ENCODE measurements around the gene OSBP2.
"Not testable (repeated sequence)": the region's sequence is repeated elsewhere in the genome, so short reads cannot be mapped to it uniquely, and the experiment has no call there.

The OSBP2 gene

DNA sequence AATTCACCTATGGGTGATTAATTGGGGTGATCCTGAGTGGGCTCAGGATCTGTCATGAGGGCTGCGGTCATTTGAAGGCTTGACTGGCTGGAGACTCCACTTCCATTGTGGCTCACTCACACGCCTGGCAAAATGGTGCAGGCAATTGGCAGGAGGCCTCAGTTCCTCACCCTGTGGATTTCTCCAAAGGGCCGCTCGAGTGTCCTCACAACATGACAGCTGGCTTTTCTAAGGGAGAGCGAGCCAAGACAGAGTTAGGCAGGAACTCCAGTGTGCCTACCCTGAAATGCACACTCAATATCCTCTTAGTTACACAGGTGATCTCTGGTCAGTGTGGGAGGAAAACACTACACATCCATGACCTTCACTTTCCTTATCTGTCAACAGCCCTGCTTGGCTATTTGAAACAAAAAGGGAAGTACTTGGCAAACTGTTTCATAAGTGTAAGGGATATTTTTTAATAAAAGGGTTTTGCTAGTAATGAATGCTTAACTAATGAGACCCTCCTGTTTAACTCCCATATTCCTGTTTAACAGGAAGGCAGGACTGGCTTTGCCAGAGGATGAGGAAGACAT is 25.7 kb downstream of the OSBP2 start:
- no peak for DNase-seq

DNA sequence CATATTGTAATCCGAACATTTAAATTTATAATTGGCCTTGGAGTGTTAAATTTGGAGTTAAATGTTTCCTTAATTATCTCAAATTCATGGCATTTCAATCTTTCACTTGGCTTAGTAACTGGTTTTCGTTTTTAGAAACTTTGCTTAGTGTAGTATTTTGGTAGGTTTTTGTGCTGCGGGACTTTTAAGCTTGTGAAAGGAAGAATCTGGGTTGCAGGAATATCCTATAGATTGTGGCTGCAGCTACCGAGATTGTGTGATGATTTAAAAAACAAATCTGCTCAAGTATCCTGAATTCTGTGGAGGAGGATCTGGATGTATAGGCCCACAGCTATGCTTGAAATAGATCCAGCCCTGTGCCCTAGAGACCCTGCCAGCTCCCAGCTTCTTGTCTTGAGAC is 27.1 kb downstream of the OSBP2 start:
- no peak for DNase-seq

DNA sequence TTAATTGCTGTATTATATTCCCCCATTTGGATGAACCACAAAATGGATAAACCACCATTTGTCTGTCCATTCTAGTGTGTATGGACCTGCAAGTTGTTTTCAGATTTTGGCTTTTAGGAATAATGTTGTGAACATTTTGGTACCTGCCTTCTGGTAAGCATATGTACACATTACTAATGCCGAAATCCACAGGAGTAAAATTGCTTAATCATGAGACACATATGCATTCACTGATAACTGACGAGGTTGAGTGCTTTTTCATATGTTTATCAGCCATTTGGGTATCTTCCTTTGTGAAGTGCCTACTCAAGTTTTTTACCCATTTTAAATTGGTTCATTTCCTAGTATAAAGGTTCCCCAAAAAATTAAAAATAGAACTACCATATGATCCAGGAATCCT is 34.2 kb downstream of the OSBP2 start:
- DNase-seq, result no peak

DNA sequence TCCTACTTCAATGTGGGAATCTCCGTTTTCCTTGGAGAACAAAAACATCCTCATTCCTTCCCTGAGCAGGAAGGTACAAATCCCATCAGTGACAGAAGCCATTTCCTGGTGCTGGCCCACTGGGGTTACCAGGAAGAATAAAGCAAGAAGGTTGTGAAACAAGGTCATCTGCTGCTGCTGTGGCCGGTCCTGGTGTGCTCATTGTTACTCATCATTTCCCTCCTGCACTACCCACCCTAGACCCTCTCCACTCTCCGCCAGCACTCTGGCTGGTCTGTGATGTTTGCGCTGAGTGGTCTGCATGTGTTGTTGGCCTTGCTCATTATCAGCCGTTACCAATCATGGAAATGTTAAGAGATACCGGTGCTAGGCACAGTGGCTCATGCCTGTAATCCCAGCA is 37.0 kb downstream of the OSBP2 start:
- no peak for DNase-seq

DNA sequence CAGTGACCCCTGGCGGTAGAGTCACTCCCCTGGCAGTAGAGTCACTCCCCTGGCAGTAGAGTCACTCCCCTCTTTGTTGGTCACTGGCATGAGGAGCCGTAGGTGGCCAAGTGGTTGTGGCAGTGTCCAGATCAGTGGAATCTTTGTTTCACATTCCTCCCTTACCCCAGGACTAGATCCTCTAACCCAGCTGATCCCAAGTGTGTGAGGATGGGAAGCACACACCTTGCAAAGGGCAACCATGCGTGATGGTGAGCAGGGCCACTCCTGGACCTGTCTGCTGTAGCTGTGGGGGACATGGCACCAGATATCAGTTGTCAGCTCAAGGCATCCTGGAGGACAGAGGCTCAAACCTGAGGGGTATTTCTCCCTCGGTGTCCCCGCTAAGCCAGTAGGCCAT is 37.8 kb downstream of the OSBP2 start:
- DNase-seq, result no peak

DNA sequence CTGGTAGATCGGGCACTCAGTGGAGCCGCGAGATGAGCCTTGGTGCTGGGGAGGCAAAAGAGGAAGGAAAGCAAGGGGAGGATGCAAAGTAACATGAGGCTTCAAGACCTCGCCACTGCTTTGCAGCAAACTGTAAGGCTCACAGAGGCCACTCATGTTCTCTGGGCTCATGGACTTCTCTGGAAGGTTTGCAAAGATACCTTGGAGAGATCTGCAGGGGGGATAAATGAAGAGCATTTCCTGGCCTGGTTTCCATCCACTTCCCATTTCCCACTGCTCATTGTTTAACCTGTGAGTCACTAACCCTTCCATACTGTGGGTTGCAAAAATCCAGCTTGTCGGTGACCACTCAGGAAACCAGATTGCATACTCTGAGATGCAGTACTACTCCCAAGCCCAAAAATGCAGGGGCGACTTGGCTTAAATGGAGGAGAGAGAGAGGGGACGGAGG is 38.5 kb downstream of the OSBP2 start:
- no peak for DNase-seq

DNA sequence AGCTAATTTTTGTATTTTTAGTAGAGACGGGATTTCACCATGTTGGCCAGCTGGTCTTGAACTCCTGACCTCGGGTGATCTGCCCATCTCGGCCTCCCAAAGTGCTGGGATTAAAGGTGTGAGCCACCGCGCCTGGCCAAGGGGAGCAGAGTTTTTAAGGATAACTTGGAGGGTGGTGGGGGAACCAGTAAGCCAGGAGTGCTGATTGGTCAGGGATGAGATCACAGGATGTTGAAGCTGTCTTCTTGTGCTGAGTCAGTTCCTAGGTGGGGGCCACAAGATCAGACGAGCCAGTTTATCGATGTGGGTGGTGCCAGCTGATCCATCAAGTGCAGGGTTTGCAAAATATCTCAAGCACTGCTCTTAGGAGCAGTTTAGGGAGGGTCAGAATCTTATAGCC is 45.3 kb downstream of the OSBP2 start:
- DNase-seq, result not testable (repeated sequence)

DNA sequence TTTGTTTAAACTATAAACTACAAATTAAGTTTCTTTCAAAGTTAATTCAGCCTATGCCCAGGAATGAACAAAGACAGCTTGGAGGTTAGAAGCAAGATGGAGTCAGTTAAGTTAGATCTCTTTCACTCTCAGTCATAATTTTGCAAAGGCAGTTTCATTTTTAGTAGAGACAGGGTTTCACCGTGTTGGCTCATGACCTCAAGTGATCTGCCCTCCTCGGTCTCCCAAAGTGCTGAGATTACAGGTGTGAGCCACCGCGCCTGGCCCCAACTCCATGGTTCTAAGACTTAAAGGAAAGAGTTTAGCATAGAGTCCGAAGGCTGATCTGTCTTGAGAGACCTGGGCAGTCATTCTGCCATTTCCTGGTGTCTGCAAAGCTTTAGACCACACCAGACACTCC is 45.8 kb downstream of the OSBP2 start:
- not testable (repeated sequence) for DNase-seq

DNA sequence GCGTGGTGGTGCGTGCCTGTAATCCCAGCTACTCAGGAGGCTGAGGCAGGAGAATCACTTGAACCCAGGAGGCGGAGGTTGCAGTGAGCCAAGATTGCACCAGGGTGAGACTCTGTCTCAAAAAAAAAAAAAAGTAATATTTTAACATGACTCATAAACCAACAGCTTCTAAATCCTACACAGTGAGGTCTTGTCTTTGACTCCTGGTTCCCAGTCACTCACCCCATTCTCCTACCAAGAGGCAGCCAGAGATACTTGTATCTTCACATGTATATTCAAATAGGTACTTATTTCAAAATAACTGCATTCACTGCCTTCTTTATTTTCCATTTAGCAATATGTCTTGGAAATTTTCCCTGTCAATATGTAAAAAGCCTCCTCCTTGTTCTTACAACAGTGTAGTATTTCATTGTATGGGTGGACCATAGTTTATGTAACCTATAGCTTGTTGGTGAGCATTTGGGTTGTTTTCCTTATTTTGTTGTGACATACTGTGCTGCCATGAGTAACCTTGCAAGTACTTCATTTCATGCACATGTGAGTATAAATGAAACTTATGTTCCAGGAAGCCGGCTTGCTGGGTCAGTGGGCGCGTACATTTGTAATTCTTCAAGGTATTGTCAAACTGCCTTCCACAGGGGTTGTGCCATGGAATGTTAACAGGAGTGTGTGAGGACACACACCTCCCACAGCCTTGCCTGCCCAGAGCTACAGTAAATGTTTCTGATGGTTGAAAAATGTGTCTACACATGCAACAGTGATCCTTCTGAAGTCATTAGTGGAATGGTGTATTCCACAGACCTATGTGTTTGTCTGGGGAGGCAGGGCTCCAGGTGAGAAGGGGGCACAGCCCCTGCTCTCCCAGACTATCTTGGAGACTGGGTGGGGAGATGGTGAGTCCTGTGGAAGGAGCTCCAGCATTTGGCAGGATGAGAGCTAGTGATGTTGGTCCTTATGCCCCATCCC is 47.9 kb downstream of the OSBP2 start:
- no peak for DNase-seq

DNA sequence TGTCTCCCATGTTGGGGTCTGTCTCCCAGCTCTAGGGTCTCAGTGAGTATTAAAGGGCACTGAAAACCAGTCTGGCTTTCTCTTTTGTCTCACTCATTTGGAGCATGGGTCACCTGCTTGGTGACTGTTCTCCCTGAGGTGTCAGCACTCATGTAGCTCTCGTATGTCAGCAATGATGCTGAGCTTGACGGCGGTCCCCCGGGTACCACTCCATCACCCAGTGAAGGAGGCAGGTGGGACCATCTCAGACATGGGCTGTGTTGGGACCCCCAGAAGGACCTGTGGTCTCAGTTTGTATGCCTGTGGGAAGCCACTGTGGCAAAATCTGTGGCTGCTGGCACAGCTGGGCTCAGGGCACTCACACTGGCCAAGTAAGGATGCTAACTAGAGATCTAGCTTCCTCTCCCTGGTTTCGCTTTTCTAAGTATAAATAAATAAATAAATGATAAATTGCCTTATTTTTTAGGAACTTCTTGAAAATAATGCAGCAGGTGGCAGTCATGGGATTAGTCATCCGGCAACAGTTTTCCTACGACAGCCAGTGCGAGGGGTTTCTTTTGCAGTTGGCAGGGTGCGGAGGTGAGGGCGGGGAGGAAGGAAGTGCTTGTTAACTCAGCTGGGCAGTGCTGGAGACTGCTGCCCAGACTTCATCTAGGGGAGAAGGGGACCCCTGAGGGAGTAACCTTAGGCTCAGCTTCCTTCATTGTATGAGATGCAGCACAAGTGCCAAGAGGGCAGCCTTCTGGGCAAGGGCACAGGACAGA is 48.8 kb downstream of the OSBP2 start:
- no peak for DNase-seq

DNA sequence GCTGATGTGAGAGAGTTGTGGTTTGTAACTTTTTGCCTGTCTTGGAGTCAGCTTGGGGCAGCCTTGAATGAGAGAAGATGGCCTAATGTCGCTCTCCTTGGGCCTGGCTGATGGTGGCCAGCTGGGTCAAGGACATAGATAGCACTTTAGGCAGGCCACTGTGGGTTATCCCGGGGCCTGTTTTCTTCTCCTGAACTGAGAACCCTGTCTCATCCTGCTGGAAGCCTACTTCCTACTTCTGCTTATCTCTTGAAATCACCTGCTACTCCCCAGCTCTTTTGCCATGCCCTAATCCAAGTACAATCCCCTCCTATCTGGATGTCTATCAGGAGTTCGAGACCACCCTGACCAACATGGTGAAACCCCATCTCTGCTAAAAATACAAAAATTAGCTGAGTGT is 49.5 kb downstream of the OSBP2 start:
- DNase-seq, result no peak

DNA sequence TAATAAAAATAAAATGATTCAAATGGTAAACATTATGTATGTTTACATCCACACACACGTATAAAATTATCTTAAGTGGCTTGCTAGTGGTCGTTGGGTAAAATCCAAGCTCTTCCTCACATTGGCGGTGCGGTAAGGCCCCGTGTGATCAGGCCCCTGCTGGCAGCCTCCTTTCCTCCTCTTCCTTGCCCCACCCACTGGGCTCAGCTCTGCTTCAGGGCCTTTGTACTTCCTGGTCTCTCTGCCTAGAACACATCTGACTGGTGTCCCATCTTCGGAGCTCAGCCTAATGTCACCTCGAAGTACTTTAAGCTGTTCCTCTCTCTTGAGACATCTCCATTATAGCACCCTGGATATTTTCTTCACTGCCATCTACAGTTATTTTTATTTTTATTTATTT is 52.8 kb downstream of the OSBP2 start:
- DNase-seq, result no peak

DNA sequence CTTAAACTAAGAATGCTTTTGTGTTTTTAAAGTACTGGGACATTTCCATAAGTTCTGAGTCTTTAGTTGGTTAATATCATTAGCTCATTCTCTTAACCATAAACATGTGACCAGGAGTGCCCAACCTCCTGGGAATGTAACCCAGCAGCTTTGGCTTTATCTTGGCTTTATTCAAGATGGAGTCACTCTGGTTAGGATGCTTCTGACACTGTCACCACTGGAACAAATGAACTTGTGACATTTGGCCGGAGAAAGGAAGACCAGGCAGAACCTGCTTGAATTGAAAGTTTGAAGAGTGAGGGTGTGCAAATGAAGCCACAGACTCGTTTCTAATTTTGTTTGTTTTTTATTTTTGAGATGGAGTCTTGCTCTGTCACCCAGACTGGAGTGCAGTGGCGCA is 54.6 kb downstream of the OSBP2 start:
- DNase-seq, result no peak

DNA sequence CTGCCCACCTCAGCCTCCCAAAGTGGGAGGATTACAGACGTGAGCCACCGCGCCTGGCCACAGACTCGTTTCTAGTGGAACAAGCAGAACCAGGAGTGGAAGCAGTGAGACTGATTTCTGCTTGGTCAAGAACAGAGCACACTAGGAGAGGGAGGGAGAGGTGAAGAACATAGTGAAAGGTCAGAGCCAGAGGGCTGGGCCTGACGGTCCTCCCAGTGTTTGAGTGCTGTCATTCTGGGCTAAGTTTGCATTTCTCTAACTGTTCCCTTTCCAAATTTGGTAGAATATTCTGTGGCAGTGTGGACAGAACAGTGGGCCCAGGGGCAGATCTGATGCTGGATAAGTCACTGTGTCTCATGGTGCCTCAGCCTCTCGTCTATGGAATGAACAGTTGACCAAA is 55.2 kb downstream of the OSBP2 start:
- no peak for DNase-seq

DNA sequence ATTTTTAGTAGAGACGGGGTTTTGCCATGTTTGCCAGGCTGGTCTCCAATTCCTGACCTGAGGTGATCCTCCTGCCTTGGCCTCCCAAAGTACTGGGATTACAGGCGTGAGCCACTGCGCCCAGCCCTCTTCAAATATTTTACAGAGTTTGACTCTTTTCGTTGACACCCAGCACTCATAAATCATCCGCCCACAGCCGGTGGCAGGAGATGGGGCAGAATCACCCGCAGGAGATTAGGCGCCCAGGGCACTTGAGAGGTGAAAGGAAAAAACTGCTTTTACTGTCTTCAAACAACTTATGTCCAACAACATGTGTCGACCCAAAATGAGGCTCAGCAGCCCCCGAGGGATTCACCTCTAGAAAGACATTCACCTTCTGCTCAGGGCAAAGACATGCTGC is 56.9 kb downstream of the OSBP2 start:
- no peak for DNase-seq

DNA sequence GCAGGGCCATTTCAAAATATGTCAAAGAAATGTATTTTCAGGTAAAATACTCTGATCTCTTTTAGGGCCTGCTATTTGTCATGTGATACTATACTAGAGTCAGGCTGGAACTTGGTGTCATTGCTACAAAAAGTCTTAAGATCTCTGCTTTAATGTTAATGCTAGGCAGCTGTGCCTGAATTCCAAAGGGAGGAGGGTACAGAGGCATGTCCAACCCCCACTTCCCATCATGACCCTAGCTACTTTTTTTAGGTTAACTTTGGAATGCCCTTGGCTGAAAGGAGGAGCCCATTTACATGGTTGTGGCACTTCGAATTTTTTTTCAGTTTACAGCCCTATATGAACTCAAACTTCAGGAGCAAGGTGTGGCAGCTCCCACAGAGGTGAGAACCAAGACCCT is 58.1 kb downstream of the OSBP2 start:
- no peak for DNase-seq

DNA sequence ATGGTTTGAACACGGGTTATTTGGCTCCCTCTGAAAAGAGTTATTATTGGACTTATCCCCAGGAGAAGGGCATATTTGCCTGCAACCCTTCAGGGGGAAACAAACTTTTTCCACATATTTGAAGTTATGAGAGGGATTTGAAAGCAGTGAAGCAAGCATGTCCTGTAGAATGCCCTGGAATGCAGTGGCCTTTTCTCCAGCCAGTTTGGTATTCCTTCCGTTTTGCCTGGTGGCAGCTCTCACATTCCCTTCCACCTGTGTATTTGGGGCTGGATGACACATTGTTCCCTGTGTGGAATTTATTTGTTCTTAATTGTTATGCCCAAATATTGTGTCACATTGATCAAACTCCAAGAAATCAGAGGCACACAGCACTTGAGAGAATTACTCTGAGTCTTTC is 59.0 kb downstream of the OSBP2 start:
- DNase-seq, result no peak

DNA sequence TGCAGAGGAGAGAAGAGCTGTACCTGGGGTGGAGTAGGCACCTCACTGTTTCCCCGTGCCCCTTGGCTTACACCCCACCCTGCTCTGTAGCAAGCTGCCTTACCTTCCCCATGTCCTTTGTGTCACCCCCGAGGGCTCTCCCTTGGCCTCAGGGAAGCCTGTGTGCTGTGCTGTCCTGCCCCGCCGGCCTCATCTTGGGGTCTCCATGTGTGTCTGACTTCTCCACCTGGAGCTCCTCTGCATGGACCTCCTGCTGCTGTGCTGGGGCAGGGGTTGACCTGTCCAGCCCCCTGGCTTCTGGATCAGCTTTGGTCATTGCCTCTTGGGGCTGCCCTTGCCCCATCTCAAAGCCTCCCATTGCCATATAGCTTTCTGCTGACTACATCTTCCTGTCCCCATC is 59.8 kb downstream of the OSBP2 start:
- DNase-seq, result no peak

DNA sequence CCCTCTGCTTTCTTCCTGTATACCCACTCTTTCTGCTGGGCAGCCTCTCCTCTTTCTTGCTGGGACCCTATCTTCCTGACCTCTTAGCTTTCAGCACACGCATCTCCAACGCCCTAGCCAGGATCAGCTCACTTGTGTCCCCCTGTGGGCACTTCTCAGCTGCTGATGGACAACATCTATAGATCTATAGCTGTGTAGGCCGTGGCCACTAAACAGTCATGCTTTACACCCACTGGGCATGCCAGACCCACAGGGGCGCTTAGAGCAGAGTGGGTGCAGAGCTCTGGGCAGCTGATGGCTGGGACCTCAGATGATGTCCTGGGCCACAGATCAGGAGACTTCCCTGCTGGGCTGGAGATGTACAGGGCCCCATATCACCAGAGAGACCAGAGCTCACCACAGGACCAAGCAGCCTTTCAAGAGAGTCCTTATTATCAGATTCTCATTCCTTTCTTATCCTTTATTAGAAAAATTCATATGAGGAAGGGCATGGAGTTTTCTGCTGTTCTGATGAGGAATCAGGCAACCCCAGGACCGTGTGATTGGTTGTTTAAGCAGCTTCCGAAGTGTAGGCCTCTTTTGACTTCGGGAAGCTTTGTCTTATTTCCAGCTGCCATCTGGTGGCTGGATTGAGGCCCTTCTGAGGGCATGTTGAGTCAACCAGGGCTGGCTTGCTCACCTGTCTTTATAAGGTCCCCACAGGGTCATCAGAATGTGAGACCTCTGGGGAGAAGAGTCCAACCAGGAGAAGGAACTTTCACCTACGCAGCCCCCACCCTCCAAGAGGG is 60.5 kb downstream of the OSBP2 start:
- peak; percentile 53 for DNase-seq

DNA sequence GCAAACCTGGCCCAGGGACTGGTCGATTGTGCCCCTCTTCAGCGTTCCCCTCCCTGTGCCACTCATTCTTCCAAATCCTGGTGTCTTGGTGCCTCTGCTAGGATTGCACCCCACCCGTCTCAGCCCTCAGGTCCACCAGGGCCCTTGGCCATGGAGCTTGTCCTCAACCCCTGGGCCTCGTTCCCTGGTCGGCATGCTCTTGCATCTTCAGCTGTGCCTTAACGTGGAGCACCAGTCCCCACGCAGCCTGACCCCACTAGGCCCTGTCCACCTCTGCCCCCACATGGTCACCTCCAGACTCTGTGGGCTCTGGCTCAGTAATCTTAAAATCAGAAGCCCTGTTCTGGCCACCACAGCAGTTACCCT is 61.1 kb downstream of the OSBP2 start:
- DNase-seq, result no peak

DNA sequence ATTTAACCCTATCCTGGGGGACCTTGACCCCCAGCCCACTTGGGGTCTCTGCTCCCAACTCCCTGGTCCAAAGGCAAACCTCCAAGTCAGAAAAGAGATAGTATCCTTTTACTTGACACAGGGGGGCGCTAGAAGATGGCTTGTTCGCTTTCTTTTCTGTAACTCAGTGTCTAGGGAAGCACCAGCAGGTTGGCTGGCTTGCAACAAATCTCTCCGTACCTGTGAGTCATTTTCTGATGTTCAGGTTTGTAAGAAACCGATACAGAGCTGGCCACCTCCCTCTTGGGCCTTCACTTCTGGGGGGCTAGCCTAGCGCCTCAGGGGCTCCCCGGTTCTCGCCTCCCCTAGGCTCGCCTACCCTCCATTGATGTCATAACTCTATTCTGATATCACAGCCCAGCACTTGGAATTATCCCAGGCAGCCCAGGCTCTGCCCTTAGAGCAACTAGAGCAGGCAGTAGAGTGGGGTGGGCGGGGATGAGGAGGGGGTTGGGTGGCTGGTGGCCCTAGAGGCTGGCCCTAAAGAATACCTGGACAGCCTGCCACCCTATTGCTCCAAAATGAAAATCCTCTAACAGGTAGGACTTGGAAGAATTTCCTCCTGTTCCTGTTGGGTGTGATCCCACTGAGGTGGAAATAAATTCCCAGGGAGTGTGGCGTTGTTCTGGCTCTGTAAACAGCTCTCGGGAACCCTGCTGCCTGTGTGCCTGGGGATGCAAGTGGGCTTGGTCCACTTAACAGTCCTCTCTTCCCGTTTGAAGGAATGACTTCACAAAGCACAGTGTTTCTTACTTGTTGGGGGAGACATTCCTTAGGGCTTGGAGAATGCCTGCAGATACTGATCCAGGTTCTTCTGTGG is 69.4 kb downstream of the OSBP2 start:
- DNase-seq, result peak; percentile 32

DNA sequence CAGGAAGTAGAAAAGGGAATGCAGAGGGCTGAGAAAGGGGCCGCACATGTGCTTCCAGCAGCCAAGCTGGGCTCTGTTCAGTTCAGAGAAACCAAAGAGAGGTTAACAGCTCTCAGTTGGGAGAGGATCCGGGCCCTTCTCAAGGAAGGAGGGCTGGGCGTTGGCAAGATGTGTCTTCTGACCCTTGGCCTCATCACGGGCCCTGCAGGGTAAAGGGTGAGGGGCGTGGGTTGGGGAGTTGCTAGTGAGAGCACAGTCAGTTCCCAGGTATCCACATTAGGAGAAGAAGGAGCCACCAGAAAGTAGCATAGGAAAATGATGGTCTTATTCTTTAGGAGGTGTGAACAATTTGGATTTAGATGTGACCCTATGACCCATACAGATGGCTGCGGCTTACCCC is 73.0 kb downstream of the OSBP2 start:
- no peak for DNase-seq

Measured in femur (tissue), 1 donor.